Measurements from ENCODE around the gene EFR3B. TPM values are rescaled to one million over a fixed set of nuclear protein-coding genes. Genes with fewer than 3 reads are reported as not detected.

Gene EFR3B
- total and polyA plus RNA-seq, 9 donors: 0.36 to 4.5 (median 1.4) TPM

GRCh38 chr2:25115249-25115883, 73.5 kb downstream of the EFR3B start:
- no peaks in the 10 kb centered on the region for H3K9me3 ChIP-seq
- H3K27ac ChIP-seq: no peak overlapping the region
- no peaks in the 10 kb centered on the region for H3K27me3 ChIP-seq
- DNase-seq: no peak
- no peaks in the 10 kb centered on the region for H3K4me1 ChIP-seq (ENCODE audit: insufficient read depth)
- H3K36me3 ChIP-seq: no peaks in the 10 kb centered on the region
- TF ChIP-seq, protein P1, sequence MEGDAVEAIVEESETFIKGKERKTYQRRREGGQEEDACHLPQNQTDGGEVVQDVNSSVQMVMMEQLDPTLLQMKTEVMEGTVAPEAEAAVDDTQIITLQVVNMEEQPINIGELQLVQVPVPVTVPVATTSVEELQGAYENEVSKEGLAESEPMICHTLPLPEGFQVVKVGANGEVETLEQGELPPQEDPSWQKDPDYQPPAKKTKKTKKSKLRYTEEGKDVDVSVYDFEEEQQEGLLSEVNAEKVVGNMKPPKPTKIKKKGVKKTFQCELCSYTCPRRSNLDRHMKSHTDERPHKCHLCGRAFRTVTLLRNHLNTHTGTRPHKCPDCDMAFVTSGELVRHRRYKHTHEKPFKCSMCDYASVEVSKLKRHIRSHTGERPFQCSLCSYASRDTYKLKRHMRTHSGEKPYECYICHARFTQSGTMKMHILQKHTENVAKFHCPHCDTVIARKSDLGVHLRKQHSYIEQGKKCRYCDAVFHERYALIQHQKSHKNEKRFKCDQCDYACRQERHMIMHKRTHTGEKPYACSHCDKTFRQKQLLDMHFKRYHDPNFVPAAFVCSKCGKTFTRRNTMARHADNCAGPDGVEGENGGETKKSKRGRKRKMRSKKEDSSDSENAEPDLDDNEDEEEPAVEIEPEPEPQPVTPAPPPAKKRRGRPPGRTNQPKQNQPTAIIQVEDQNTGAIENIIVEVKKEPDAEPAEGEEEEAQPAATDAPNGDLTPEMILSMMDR (IDR thresholded peaks at IDR 0.05): no peak
- TF ChIP-seq POLR2A (IDR thresholded peaks at IDR 0.05) (no peak), EP300 (IDR thresholded peaks at IDR 0.05) (no peak)
- WGBS, 3 donors: 88 to 92% (median 91%) methylated on average over 9 of the region's 9 CpGs
- intact Hi-C loops (cut with DNase I): no loop called here
- no peak overlapping the region for H3K4me3 ChIP-seq

GRCh38 chr2:25115902-25116301, 74.0 kb downstream of the EFR3B start:
- no peak for DNase-seq
- Histone ChIP-seq H3K4me1 (ENCODE audit: insufficient read depth) (no peaks in the 10 kb centered on the region), H3K27me3 (no peaks in the 10 kb centered on the region), H3K9me3 (no peaks in the 10 kb centered on the region), H3K4me3 (no peak overlapping the region), H3K27ac (no peak overlapping the region), H3K36me3 (no peaks in the 10 kb centered on the region)
- intact Hi-C loops (cut with DNase I): no loop called here
- 68 to 73% (median 69%) methylated on average over 4 of the region's 4 CpGs for WGBS, 3 donors
- TF ChIP-seq POLR2A (IDR thresholded peaks at IDR 0.05) (no peak), EP300 (IDR thresholded peaks at IDR 0.05) (no peak)
- TF ChIP-seq, protein P1 (IDR thresholded peaks at IDR 0.05): no peak

GRCh38 chr2:25116956-25117355, 75.1 kb downstream of the EFR3B start:
- no peak for DNase-seq
- H3K27me3 ChIP-seq: no peaks in the 10 kb centered on the region
- H3K4me1 ChIP-seq (ENCODE audit: insufficient read depth): no peaks in the 10 kb centered on the region
- intact Hi-C loops (cut with DNase I): no loop called here
- no peak overlapping the region for H3K4me3 ChIP-seq
- no peak for TF ChIP-seq EP300 (IDR thresholded peaks at IDR 0.05)
- TF ChIP-seq, protein P1 (IDR thresholded peaks at IDR 0.05): no peak
- TF ChIP-seq POLR2A (IDR thresholded peaks at IDR 0.05): no peak
- H3K27ac ChIP-seq: no peak overlapping the region
- WGBS, 3 donors: 92 to 95% (median 94%) methylated on average over 13 of the region's 13 CpGs
- no peaks in the 10 kb centered on the region for H3K36me3 ChIP-seq
- no peaks in the 10 kb centered on the region for H3K9me3 ChIP-seq

- TF ChIP-seq, protein P1 (IDR thresholded peaks at IDR 0.05): no peak
- TF ChIP-seq EP300 (IDR thresholded peaks at IDR 0.05) (no peak), POLR2A (IDR thresholded peaks at IDR 0.05) (no peak)
- no peaks in the 10 kb centered on the region for H3K4me1 ChIP-seq (ENCODE audit: insufficient read depth)
- no peaks in the 10 kb centered on the region for H3K36me3 ChIP-seq
- H3K27me3 ChIP-seq: no peaks in the 10 kb centered on the region
- 84 to 89% (median 86%) methylated on average over 11 of the region's 11 CpGs for WGBS, 3 donors
- no peak overlapping the region for H3K27ac ChIP-seq
- DNase-seq: no peak
- H3K9me3 ChIP-seq: no peaks in the 10 kb centered on the region
- intact Hi-C loops (cut with DNase I): no loop called here
- no peak overlapping the region for H3K4me3 ChIP-seq
These were observed 77.4 kb downstream of the EFR3B start for GRCh38 chr2:25119263-25119662.

All from ovary (tissue), 9 donors.